ENCODE data around the gene RAB3IL1. TPM values are rescaled to one million over a fixed set of nuclear protein-coding genes. Genes with fewer than 3 reads are reported as not detected.

Gene RAB3IL1
- total and polyA plus RNA-seq, 9 of the 15 experiments (the other 6 are each of a cell fraction or from before 2014, with no cell fraction given) = 0.15 to 42.6 (median 15.5) TPM

DNA sequence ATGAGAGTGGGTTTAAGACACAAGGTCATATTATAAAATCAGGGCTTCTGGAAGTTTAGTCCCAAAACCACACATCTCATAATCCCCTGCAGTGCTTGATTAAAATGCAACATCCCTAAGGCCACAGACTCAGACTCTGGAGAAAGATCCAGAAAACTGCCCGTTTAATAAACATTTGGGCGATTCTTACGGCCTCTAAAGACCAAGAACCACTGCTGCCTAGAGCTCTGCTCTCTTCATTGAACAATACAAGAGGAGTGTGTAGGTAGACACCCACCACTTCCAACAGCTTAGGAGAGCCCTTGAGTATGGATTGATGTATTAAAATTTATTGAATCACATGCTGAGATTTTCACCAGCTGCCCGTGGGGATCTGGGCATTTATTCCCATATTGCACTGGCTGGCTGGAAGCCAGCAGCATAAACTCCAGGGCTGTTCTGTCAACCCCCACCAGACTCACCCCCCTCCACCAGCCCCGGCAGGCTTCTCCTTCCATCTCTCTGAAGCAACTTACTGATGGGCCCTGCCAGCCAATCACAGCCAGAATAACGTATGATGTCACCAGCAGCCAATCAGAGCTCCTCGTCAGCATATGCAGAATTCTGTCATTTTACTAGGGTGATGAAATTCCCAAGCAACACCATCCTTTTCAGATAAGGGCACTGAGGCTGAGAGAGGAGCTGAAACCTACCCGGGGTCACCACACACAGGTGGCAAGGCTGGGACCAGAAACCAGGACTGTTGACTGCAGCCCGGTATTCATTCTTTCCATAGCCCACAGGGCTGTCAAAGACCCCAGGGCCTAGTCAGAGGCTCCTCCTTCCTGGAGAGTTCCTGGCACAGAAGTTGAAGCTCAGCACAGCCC is 32.0 kb upstream of the RAB3IL1 start (continued):
- TF ChIP-seq NFE2 (IDR thresholded peaks at IDR 0.05; ENCODE audit: low read depth) (no peak), U2AF2 (optimal IDR thresholded peaks at IDR 0.05; ENCODE audit: low read depth, low read length) (no peak), MTA1 (IDR thresholded peaks at IDR 0.05; ENCODE audit: borderline replicate concordance) (peak; percentile 67; the same call in 1 of the 2 replicates), ZNF589 (CRISPR knock-in tag; IDR thresholded peaks at IDR 0.05; ENCODE audit: low read depth) (peak; percentile 97), GTF2E2 (tag; IDR thresholded peaks at IDR 0.05) (peak; percentile 92), TRIM24 (IDR thresholded peaks at IDR 0.05) (peak; percentile 84 to 94), SUPT5H (IDR thresholded peaks at IDR 0.05) (peak; percentile 54), RBFOX2 (IDR thresholded peaks at IDR 0.05; ENCODE audit: low read depth, low read length) (peak; percentile 82; the same call in 1 of the 2 replicates), TAL1 (IDR thresholded peaks at IDR 0.05) (peak; percentile 2; the same call in 1 of the 2 replicates), ATF1 (CRISPR knock-in tag; IDR thresholded peaks at IDR 0.05) (no peak), ATF1 (tag; IDR thresholded peaks at IDR 0.05) (peak; percentile 89), MECOM (CRISPR knock-in tag; IDR thresholded peaks at IDR 0.05) (peak; percentile 46; the same call in 1 of the 2 replicates), ZNF274 (IDR thresholded peaks at IDR 0.05; ENCODE audit: borderline replicate concordance, low read depth, low read length) (no peak), CREBBP (IDR thresholded peaks at IDR 0.05; ENCODE audit: low read depth, low read length) (no peak), RBM25 (IDR thresholded peaks at IDR 0.05; ENCODE audit: low read depth, low read length, severe bottlenecking) (peak; percentile 49), POLR2A (conservative IDR thresholded peaks at IDR 0.05) (peak; percentile 59; the same call in 1 of the 2 replicates), ZFP36 (IDR thresholded peaks at IDR 0.05; ENCODE audit: low read depth, low read length, partially characterized antibody) (peak; percentile 13), POLR2B (IDR thresholded peaks at IDR 0.05; ENCODE audit: low read depth, partially characterized antibody) (peak; percentile 83), NR3C1 (CRISPR knock-in tag; IDR thresholded peaks at IDR 0.05) (no peak), CTBP1 (IDR thresholded peaks at IDR 0.05; ENCODE audit: borderline replicate concordance) (peak; percentile 91), HDGF (IDR thresholded peaks at IDR 0.05) (no peak)
- TF ChIP-seq, protein P1, sequence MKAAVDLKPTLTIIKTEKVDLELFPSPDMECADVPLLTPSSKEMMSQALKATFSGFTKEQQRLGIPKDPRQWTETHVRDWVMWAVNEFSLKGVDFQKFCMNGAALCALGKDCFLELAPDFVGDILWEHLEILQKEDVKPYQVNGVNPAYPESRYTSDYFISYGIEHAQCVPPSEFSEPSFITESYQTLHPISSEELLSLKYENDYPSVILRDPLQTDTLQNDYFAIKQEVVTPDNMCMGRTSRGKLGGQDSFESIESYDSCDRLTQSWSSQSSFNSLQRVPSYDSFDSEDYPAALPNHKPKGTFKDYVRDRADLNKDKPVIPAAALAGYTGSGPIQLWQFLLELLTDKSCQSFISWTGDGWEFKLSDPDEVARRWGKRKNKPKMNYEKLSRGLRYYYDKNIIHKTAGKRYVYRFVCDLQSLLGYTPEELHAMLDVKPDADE (conservative IDR thresholded peaks at IDR 0.05; ENCODE audit: control insufficient read depth, low read depth, low read length) = no peak
- TF ChIP-seq, protein P2, sequence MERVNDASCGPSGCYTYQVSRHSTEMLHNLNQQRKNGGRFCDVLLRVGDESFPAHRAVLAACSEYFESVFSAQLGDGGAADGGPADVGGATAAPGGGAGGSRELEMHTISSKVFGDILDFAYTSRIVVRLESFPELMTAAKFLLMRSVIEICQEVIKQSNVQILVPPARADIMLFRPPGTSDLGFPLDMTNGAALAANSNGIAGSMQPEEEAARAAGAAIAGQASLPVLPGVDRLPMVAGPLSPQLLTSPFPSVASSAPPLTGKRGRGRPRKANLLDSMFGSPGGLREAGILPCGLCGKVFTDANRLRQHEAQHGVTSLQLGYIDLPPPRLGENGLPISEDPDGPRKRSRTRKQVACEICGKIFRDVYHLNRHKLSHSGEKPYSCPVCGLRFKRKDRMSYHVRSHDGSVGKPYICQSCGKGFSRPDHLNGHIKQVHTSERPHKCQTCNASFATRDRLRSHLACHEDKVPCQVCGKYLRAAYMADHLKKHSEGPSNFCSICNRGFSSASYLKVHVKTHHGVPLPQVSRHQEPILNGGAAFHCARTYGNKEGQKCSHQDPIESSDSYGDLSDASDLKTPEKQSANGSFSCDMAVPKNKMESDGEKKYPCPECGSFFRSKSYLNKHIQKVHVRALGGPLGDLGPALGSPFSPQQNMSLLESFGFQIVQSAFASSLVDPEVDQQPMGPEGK (CRISPR knock-in tag; IDR thresholded peaks at IDR 0.05; ENCODE audit: borderline replicate concordance) = peak; percentile 13; the same call in 1 of the 2 replicates
- TF ChIP-seq, protein P3, sequence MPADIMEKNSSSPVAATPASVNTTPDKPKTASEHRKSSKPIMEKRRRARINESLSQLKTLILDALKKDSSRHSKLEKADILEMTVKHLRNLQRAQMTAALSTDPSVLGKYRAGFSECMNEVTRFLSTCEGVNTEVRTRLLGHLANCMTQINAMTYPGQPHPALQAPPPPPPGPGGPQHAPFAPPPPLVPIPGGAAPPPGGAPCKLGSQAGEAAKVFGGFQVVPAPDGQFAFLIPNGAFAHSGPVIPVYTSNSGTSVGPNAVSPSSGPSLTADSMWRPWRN (IDR thresholded peaks at IDR 0.05; ENCODE audit: low read depth) = peak; percentile 27; the same call in 1 of the 2 replicates
- TF ChIP-seq, protein P4, sequence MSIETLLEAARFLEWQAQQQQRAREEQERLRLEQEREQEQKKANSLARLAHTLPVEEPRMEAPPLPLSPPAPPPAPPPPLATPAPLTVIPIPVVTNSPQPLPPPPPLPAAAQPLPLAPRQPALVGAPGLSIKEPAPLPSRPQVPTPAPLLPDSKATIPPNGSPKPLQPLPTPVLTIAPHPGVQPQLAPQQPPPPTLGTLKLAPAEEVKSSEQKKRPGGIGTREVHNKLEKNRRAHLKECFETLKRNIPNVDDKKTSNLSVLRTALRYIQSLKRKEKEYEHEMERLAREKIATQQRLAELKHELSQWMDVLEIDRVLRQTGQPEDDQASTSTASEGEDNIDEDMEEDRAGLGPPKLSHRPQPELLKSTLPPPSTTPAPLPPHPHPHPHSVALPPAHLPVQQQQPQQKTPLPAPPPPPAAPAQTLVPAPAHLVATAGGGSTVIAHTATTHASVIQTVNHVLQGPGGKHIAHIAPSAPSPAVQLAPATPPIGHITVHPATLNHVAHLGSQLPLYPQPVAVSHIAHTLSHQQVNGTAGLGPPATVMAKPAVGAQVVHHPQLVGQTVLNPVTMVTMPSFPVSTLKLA (conservative IDR thresholded peaks at IDR 0.05) = peak in 1 of 2 experiments; percentile 36; a peak in 2 of 4 replicates

Measured in K562 (cell line).